Esophagus squamous epithelium (tissue), 5 donors: ENCODE measurements around the gene LLPH. TPM values are rescaled to one million over a fixed set of nuclear protein-coding genes. Genes with fewer than 3 reads are reported as not detected.

ENCODE experiments used
- DNase-seq: peaks from one replicate; lab custom pipeline; 2025; lab: John Stamatoyannopoulos, UW
- H3K27ac ChIP-seq, 4 donors: fragments of 200-600 bp; sonication (generic); one replicate each; pipeline ENCODE4 v1.5.1; 2016 to 2019; ENCODE audit warnings: mild to moderate bottlenecking in 1 of 4
- H3K27me3 ChIP-seq, 4 donors: fragments of 200-600 bp; sonication (generic); 1 replicate in 3 of 4; 2 replicates in 1 of 4; pipeline versions ENCODE4 v1.5.1 to v1.6.0; 2017 to 2021; ENCODE audit warnings: antibody characterized with exemption in 1 of 4
- H3K36me3 ChIP-seq, 3 donors: fragments of 200-600 bp; sonication (generic); one replicate each; pipeline ENCODE4 v1.5.1; 2016 to 2019
- H3K4me1 ChIP-seq, 3 donors: fragments of 200-600 bp; sonication (generic); one replicate each; pipeline ENCODE4 v1.5.1; 2017 to 2019
- H3K4me3 ChIP-seq, 4 donors: fragments of 200-600 bp; sonication (generic); 1 replicate in 3 of 4; 2 replicates in 1 of 4; pipeline ENCODE4 v1.5.1; 2016 to 2019; ENCODE audit warnings: mild to moderate bottlenecking in 2 of 4, moderate library complexity in 1 of 4
- H3K9me3 ChIP-seq, 3 donors: fragments of 200-600 bp; sonication (generic); one replicate each; pipeline ENCODE4 v1.5.1; 2016 to 2019
- CTCF ChIP-seq, 6 experiments: fragments of 450-650 bp in 4 of 6; fragments of 200-600 bp in 2 of 6; sonication (generic) in 2 of 6; IDR thresholded peaks; one replicate each; pipeline ENCODE4 v1.5.1; 2016 to 2019; ENCODE audit warnings: antibody characterized with exemption in 6 of 6, mild to moderate bottlenecking in 4 of 6, moderate library complexity in 4 of 6
- POLR2A ChIP-seq, 4 donors: fragments of 450-650 bp; IDR thresholded peaks; one replicate each; pipeline ENCODE4 v1.6.1; 2017; ENCODE audit warnings: antibody characterized with exemption in 4 of 4, mild to moderate bottlenecking in 4 of 4, moderate library complexity in 3 of 4
- WGBS, 2 donors: methylation state at CpG; one replicate each; pipeline ENCODE4 v1.1.5; 2018; 5-methylcytosine and 5-hydroxymethylcytosine counted together
- intact Hi-C: fragments of 100-400 bp; cut with DNase I; formaldehyde crosslinking; loops from one replicate; pipeline ENCODE4 v1.15.0; 2022
- total RNA-seq, 4 donors: library from RNA; depleted of rRNA; stranded (reverse); fragments of >200 nt; gene quantifications; one replicate each; pipeline ENCODE4 v1.1.0, GENCODE V29; 2016
- donor health status: DM: yes; HTN: yes; CAD: no.

The LLPH gene
- total RNA-seq, 4 donors from 2014 or later, result 3.1 to 15.6 (median 9.1) TPM

GRCh38 chr12:66139328-66139727, 8.8 kb upstream of the LLPH start:
- 100% methylated on average over 2 of the region's 2 CpGs for WGBS, 2 donors
- Histone ChIP-seq H3K4me1 (peaks cover 0 to 1% (median 0%) of the 10 kb centered on the region in 3 donors), H3K36me3 (peaks cover 5 to 84% (median 9%) of the 10 kb centered on the region in 3 donors), H3K27me3 (no peaks in the 10 kb centered on the region), H3K9me3 (peaks cover 0 to 25% (median 22%) of the 10 kb centered on the region in 3 donors), H3K4me3 (no peak overlapping the region), H3K27ac (no peak overlapping the region)
- TF ChIP-seq CTCF (IDR thresholded peaks at IDR 0.05) (no peak), POLR2A (IDR thresholded peaks at IDR 0.05) (no peak)
- DNase-seq, result no peak
- intact Hi-C loops, result no loop called here

GRCh38 chr12:66137937-66138336, 7.4 kb upstream of the LLPH start:
- peaks cover 0 to 25% (median 22%) of the 10 kb centered on the region in 3 donors for H3K9me3 ChIP-seq
- no peak overlapping the region for H3K27ac ChIP-seq
- no peak overlapping the region for H3K4me3 ChIP-seq
- no peaks in the 10 kb centered on the region for H3K4me1 ChIP-seq
- H3K27me3 ChIP-seq, result no peaks in the 10 kb centered on the region
- TF ChIP-seq POLR2A (IDR thresholded peaks at IDR 0.05) (no peak), CTCF (IDR thresholded peaks at IDR 0.05) (no peak)
- intact Hi-C loops, result no loop called here
- DNase-seq, result no peak
- 58 to 60% methylated on average over 3 of the region's 3 CpGs for WGBS, 2 donors
- H3K36me3 ChIP-seq, result peaks cover 0 to 71% (median 9%) of the 10 kb centered on the region in 3 donors

- Histone ChIP-seq H3K27me3 (no peaks in the 10 kb centered on the region), H3K27ac (no peak overlapping the region), H3K36me3 (peaks cover 0 to 36% (median 4%) of the 10 kb centered on the region in 3 donors), H3K9me3 (no peaks in the 10 kb centered on the region), H3K4me1 (peaks cover 0 to 35% (median 13%) of the 10 kb centered on the region in 3 donors), H3K4me3 (no peak overlapping the region)
- TF ChIP-seq CTCF (IDR thresholded peaks at IDR 0.05), result no peak
- TF ChIP-seq POLR2A (IDR thresholded peaks at IDR 0.05), result no peak
- no peak for DNase-seq
- intact Hi-C loops, result no loop called here
Observed at GRCh38 chr12:66132408-66132807, 1.9 kb upstream of the LLPH start.

GRCh38 chr12:66131067-66131688, 628 bp upstream of the LLPH start:
- 5 to 15% methylated on average over 9 to 11 of the region's 11 CpGs for WGBS, 2 donors
- TF ChIP-seq POLR2A (IDR thresholded peaks at IDR 0.05) (no peak), CTCF (IDR thresholded peaks at IDR 0.05) (no peak)
- DNase-seq, result no peak

GRCh38 chr12:66129934-66130266, 650 bp downstream of the LLPH start:
- Histone ChIP-seq H3K4me3 (peak overlapping the region; percentile 69 to 96 (median 88)), H3K4me1 (peaks cover 0 to 35% (median 13%) of the 10 kb centered on the region in 3 donors), H3K9me3 (no peaks in the 10 kb centered on the region), H3K27me3 (no peaks in the 10 kb centered on the region), H3K27ac (peak overlapping the region in 3 of 4 donors; percentile 75 to 89 (median 76)), H3K36me3 (peaks cover 0 to 46% (median 0%) of the 10 kb centered on the region in 3 donors)
- 2 to 3% methylated on average over 8 of the region's 8 CpGs for WGBS, 2 donors
- no peak for TF ChIP-seq CTCF (IDR thresholded peaks at IDR 0.05)
- no peak for DNase-seq
- intact Hi-C loops, result no loop called here

More at GRCh38 chr12:66131067-66131688, 628 bp upstream of the LLPH start:
- Histone ChIP-seq H3K4me3 (peak overlapping the region; percentile 69 to 96 (median 88)), H3K36me3 (peaks cover 0 to 36% (median 0%) of the 10 kb centered on the region in 3 donors), H3K9me3 (no peaks in the 10 kb centered on the region), H3K27me3 (no peaks in the 10 kb centered on the region), H3K27ac (peak overlapping the region; percentile 75 to 89 (median 80)), H3K4me1 (peaks cover 0 to 35% (median 13%) of the 10 kb centered on the region in 3 donors)
- intact Hi-C loops, result no loop called here
